ENCODE results near the gene DRAP1. TPM values are rescaled to one million over a fixed set of nuclear protein-coding genes. Genes with fewer than 3 reads are reported as not detected.

The DRAP1 gene
- total and polyA plus RNA-seq, 8 donors = 61.0 to 112 (median 86.3) TPM

GRCh38 chr11:65883058-65883761 lies 36.0 kb upstream of the DRAP1 start:
- no peaks in the 10 kb centered on the region for H3K27me3 ChIP-seq
- H3K36me3 ChIP-seq = peaks cover 0 to 49% of the 10 kb centered on the region in 2 donors
- H3K27ac ChIP-seq = no peak overlapping the region
- H3K9me3 ChIP-seq = no peaks in the 10 kb centered on the region
- no peak overlapping the region for H3K4me3 ChIP-seq
- ATAC-seq (no peak), DNase-seq (peak in 1 of 4 donors; percentile 31)
- H3K4me1 ChIP-seq = peaks cover 5 to 39% of the 10 kb centered on the region in 2 donors
- intact Hi-C loops (cut with DNase I) = loop anchor here in 1 of 2 donors (10.0 kb wide), 1 partner anchor 102 kb away; no protein-coding TSS in a partner anchor
- TF ChIP-seq CTCF (IDR thresholded peaks at IDR 0.05) = no peak

DNA sequence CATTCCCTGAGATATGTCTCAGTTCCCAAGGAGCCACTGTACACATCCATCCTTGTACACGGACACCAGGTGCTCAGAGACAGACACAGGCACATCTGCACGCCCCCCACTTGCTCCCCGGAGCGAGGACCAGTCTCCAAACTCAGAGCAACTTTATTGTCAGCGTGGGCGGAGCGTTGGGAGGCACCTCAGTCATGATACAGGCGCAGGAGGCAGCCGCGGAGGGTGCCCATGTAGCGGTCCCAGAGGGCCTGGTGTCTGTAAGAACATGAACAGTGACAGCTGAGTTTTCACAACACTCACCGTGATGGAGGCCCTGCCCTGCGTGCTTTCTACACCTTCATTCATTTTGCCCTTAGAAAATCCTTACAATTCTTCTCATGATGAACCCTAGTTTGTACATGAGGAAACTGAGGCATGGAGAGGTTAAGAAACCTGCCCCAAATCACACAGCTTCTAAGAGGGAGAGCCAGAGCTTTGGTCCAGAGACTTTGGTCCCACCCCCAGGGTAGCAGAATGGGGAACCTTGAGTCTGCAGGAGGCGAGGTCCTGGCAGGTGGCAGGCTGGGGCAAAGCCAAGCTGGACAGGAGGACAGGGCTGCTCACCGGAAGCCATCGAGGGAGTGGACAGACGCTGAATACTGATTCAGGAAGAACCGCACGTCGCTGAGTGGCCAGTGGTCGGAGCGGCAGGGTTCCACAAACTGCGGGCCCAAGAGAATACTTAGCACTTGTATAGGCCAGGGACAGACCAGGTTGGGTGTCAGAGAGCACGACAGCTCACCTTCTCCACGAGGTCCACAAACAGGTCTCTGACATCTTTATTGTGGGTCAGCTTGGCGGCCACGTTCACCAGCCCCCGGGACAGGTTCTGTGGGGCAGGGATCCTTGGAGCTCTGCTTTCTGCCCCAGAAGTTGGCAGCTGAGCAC lies 35.2 kb upstream of the DRAP1 start:
- ATAC-seq (no peak), DNase-seq (peak in 1 of 4 donors; percentile 57)
- Histone ChIP-seq H3K36me3 (peaks cover 0 to 49% of the 10 kb centered on the region in 2 donors), H3K4me1 (peaks cover 5 to 45% of the 10 kb centered on the region in 2 donors), H3K9me3 (no peaks in the 10 kb centered on the region), H3K27ac (no peak overlapping the region), H3K27me3 (no peaks in the 10 kb centered on the region), H3K4me3 (no peak overlapping the region)
- intact Hi-C loops (cut with DNase I) = loop anchor here in 1 of 2 donors (10.0 kb wide), 1 partner anchor 101 kb away; no protein-coding TSS in a partner anchor
- no peak for TF ChIP-seq CTCF (IDR thresholded peaks at IDR 0.05)

GRCh38 chr11:65884716-65885092 lies 34.5 kb upstream of the DRAP1 start:
- TF ChIP-seq CTCF (IDR thresholded peaks at IDR 0.05) = peak; percentile 98 to 99
- Histone ChIP-seq H3K27me3 (no peaks in the 10 kb centered on the region), H3K4me3 (no peak overlapping the region), H3K4me1 (peaks cover 9 to 48% of the 10 kb centered on the region in 2 donors), H3K36me3 (peaks cover 0 to 49% of the 10 kb centered on the region in 2 donors), H3K9me3 (no peaks in the 10 kb centered on the region), H3K27ac (no peak overlapping the region)
- ATAC-seq = peak; percentile 45
- DNase-seq = peak in 3 of 4 donors; percentile 75 to 95 (median 82)
- intact Hi-C loops (cut with DNase I) = loop anchor here in 1 of 2 donors (10.0 kb wide), 1 partner anchor 100 kb away; no protein-coding TSS in a partner anchor

GRCh38 chr11:65885231-65885630 lies 34.0 kb upstream of the DRAP1 start:
- Histone ChIP-seq H3K27me3 (no peaks in the 10 kb centered on the region), H3K27ac (no peak overlapping the region), H3K4me3 (no peak overlapping the region), H3K4me1 (peaks cover 14 to 49% of the 10 kb centered on the region in 2 donors), H3K36me3 (peaks cover 0 to 49% of the 10 kb centered on the region in 2 donors), H3K9me3 (no peaks in the 10 kb centered on the region)
- DNase-seq = peak in 1 of 4 donors; percentile 31
- no peak for ATAC-seq
- no peak for TF ChIP-seq CTCF (IDR thresholded peaks at IDR 0.05)
- intact Hi-C loops (cut with DNase I) = loop anchor here in 1 of 2 donors (10.0 kb wide), 1 partner anchor 100 kb away; no protein-coding TSS in a partner anchor
